ENCODE results near the gene CCL17.

DNA sequence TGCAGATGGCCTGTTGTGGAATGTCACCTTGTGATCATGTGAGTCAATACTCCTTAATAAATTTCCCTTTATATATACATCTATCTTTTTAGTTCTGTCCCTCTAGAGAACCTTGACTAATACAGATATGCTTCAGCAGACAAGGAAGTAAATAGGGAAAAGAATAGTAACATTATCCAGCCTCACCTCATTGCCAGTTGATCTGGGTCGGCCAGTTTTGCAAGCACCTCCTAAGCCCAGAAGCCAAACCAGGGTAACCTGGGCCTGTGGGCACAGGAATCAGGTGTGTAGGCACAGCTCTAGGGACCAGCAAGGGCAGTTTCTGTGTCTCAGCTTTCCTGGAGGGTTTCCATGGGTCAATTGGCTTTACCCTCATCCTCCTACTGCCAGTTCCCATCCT is 11.9 kb upstream of the CCL17 start:
- TF ChIP-seq ZNF184 (tag by site-specific recombination; IDR thresholded peaks at IDR 0.05): no peak
- no peak for TF ChIP-seq ZNF560 (tag by site-specific recombination; IDR thresholded peaks at IDR 0.05; ENCODE audit: borderline replicate concordance)
- no peak for TF ChIP-seq ZNF146 (tag by site-specific recombination; IDR thresholded peaks at IDR 0.05)
- TF ChIP-seq, protein P1, sequence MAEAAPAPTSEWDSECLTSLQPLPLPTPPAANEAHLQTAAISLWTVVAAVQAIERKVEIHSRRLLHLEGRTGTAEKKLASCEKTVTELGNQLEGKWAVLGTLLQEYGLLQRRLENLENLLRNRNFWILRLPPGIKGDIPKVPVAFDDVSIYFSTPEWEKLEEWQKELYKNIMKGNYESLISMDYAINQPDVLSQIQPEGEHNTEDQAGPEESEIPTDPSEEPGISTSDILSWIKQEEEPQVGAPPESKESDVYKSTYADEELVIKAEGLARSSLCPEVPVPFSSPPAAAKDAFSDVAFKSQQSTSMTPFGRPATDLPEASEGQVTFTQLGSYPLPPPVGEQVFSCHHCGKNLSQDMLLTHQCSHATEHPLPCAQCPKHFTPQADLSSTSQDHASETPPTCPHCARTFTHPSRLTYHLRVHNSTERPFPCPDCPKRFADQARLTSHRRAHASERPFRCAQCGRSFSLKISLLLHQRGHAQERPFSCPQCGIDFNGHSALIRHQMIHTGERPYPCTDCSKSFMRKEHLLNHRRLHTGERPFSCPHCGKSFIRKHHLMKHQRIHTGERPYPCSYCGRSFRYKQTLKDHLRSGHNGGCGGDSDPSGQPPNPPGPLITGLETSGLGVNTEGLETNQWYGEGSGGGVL (tag by site-specific recombination; IDR thresholded peaks at IDR 0.05): no peak
- TF ChIP-seq ZNF701 (tag by site-specific recombination; IDR thresholded peaks at IDR 0.05): no peak
- no peak for TF ChIP-seq BCL11A (tag by site-specific recombination; IDR thresholded peaks at IDR 0.05; ENCODE audit: low read depth)
- no peak for TF ChIP-seq ZNF585B (tag by site-specific recombination; IDR thresholded peaks at IDR 0.05)
- TF ChIP-seq, protein P2, sequence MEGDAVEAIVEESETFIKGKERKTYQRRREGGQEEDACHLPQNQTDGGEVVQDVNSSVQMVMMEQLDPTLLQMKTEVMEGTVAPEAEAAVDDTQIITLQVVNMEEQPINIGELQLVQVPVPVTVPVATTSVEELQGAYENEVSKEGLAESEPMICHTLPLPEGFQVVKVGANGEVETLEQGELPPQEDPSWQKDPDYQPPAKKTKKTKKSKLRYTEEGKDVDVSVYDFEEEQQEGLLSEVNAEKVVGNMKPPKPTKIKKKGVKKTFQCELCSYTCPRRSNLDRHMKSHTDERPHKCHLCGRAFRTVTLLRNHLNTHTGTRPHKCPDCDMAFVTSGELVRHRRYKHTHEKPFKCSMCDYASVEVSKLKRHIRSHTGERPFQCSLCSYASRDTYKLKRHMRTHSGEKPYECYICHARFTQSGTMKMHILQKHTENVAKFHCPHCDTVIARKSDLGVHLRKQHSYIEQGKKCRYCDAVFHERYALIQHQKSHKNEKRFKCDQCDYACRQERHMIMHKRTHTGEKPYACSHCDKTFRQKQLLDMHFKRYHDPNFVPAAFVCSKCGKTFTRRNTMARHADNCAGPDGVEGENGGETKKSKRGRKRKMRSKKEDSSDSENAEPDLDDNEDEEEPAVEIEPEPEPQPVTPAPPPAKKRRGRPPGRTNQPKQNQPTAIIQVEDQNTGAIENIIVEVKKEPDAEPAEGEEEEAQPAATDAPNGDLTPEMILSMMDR (tag by site-specific recombination; IDR thresholded peaks at IDR 0.05): no peak
- no peak for TF ChIP-seq ZNF660 (tag by site-specific recombination; IDR thresholded peaks at IDR 0.05)
